ENCODE results near the gene UPF2. TPM values are rescaled to one million over a fixed set of nuclear protein-coding genes. Genes with fewer than 3 reads are reported as not detected.

Gene UPF2
- total RNA-seq, 1 donor from 2014 or later: 10.7 TPM

Other genes with a start within 250 kb of the UPF2 start
- gene PROSER2, start 219.5 kb downstream of the UPF2 start, total RNA-seq: 5.1 and 5.3 TPM in 2 replicates
- gene DHTKD1, start 26.1 kb upstream of the UPF2 start, total RNA-seq: 19.0 and 20.7 TPM in 2 replicates
- 3.5 and 6.4 TPM in 2 replicates for gene SEC61A2, start 86.9 kb upstream of the UPF2 start, total RNA-seq
- 39.9 and 43.6 TPM in 2 replicates for gene NUDT5, start 153.1 kb upstream of the UPF2 start, total RNA-seq
- 158 and 193 TPM in 2 replicates for gene CDC123, start 153.4 kb upstream of the UPF2 start, total RNA-seq